Epidermal melanocyte (primary cell): ENCODE results near the gene MED27.

ENCODE experiments used
- DNase-seq: peaks from one replicate; pipeline ENCODE4 v3.0.0; 2011; ENCODE audit warnings: low spot score; ENCODE audit not compliant: insufficient read length

MED27 gene, protein sequence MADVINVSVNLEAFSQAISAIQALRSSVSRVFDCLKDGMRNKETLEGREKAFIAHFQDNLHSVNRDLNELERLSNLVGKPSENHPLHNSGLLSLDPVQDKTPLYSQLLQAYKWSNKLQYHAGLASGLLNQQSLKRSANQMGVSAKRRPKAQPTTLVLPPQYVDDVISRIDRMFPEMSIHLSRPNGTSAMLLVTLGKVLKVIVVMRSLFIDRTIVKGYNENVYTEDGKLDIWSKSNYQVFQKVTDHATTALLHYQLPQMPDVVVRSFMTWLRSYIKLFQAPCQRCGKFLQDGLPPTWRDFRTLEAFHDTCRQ

DNA sequence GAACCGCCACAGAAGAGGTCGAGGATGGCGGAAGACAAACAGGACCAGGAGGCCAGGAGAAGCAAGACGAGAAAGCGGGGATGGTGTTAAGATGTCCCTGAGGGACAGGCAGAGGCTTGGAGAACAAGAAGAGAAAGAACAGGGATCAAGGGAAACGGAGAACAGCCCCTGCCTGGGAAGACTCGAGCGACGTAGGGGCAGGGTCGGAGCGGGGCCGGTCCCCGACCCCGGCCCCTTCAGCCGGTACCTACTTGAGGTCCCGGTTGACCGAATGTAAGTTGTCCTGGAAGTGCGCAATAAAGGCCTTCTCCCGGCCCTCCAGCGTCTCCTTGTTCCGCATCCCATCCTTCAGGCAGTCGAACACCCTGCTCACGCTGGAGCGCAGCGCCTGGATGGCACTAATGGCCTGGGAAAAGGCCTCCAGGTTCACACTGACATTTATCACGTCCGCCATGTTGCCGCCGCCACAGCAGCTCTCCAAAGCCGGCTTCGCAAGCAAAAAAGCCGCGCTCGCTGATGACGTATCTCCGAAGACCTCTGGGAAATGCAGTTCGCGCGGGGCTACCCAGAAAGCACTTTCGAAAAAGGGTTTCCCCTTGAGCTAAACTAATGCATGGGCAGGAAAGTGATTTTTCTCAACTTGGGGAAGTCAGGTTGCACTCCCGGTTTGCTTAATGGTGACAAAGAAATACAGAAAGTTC is at the start of gene MED27:
MED27 (minus strand) TSS at position 477 of the 701 bp plus-strand sequence; CDS start at position 454, 23 bp downstream.
- DNase-seq, result peak; percentile 92

DNA sequence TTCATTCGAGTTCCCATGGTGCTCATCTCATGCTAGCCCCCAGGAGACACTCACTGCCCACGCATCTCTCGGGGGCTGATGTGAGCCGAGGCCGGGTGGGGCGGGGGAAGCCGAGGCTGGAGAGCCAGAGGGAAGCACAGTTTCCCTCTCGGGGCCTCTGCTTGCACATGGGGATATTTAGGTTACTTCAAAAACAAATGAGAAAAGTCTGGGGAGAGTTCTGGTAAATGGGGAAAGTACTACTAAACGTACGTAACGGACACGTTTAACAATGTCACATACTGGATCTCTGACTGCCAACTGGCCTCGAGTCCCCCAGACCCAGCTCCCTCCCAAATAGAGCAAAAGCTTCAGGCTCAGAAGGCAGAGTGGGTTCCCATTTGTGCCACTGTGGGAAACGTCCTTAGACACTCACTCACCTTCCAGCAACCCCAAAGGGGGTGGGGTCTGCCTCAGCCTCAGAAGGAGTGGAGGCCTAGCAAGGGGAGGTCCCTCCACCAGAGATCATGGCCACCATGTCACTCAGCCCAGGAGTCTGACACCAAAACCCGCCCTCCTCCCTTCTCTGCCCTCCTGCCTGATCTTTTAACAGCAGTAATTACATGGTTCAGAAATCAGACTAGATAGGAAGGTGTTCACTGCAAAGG is 48.3 kb upstream of the MED27 start:
- DNase-seq, result no peak

DNA sequence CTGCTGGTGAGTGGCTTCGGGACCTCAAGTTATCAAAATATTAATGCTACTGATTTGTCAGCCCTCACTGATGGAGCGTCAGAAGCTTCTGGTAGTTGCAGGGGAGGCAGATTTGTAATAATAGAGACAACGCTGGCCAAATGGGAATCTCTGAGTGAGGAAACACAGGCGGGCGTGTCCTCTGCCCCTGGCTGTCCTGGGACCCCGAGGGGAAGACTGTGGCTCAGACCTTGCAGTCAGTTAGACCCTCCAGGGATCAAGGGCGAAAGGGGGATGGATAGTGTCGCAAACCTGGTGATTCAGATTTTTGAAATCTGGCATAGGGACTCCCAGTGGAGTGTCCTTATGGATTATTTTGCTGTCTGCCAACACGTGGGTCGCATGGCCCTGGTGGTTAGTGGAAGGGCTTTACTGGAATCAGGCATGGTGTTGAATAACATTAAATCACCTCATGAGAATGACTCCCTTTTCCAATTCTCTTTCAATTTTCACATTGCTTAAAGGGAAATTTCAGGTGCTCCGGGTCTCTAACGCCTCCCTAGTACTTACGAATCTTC is 47.1 kb upstream of the MED27 start:
- DNase-seq, result no peak

DNA sequence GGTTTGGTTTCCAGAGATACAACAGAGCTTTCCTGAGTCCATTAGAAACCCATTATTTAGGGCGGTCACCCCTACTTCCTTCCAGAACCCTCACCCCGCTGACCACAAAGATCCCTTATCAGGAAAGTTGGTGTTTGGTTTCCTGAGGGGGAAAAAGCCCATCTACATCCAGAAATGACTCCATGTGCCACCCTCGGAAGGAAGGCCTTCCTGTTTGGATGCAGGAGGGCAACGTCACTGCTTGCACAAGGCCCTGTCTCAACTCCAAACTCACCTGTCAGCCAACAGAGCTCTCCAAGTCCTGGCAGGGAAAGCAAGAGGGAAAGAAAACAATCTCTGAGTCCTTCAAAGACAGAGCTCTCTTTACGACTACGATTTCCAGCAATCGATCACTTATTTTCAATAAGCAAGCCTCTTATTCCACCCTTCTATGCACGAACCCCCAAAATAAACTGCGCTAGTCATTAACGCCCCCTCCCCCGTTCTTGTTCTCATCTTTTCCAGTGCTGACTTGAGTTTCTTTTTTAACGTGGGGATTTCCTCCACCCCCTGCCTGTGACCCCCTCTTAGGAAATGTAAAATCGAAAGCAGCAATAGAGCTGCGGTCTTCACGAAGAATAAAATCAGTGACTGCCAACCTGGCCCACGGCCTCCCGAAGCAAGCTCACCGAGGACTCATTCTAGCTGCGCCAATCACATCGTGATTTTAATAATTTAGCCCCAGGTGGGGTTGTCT is 46.4 kb upstream of the MED27 start:
- DNase-seq, result no peak

DNA sequence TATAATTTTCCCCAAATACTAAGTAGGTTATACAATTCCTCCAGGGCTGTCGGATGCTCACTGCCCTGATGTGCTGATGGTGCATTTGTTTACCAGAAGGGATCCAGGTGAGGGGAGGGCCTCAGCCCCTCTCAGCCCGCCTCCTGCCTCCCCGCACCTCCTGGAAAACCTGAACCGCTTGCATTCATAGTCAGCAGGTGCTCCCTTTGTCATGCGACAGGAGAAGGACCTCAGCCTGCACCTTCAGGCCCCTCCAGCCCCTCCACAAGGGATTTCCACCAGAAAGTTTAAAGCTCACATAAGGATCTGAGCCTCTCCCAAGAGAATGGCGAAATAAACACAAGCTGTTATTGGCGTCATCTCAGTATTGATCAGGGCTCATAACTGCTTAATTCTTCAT is 45.7 kb upstream of the MED27 start:
- DNase-seq, result no peak

DNA sequence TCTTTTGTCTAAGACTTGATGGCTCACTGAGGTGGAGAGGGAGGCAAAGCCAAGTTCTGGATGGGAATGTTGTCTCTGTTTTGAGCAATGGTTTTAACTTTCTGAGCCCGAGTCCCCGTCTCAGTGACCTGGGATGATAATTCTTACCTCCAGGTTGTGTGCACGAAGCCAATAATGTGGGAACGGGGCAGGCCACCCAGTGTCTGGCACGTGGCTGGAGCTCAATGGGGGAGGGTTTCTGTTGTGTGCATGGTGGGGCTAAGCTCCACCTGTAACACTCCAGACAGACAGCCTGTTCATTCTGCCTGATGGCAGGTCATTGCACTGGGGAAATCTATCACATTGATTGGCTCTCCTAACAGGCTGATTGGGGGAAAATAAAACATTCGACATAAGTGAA is 45.1 kb upstream of the MED27 start:
- DNase-seq, result no peak

DNA sequence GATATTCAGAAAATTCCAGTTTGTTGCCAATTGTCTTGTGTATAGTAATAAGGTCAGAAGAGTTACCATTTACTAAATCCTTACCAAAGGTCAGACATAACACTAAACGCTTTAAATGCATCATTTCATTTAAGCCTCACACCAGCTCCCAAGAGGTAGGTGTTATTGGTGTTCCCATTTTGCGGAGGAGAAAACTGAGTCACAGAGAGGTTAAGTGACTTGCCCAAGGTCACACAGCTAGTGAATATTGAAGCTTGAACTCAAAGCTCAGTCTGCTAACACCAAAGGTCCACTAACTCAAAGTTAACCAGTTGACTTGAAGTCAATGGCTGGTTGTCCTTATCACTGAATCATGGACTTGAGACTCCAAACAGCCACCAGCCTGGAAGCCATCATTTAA is 41.4 kb upstream of the MED27 start:
- no peak for DNase-seq

DNA sequence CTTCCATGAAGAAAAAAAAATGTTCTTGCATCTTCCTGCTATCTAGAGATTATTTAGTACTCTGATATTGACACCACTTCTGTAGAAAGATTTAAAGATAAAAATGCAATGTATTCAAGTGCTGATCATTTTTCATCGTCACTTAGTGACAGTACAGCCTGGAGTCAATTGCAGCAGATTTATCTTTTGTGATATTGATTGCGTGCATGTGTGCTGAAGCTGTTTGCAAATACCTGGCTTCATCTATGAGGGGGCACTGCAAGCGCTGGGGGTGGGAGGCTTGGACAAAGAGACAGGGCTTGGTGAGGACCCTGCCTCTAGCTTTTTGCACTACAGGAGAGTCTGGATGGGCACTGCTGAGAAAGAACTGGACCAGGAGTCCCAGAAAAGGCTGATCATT is 38.0 kb upstream of the MED27 start:
- no peak for DNase-seq

DNA sequence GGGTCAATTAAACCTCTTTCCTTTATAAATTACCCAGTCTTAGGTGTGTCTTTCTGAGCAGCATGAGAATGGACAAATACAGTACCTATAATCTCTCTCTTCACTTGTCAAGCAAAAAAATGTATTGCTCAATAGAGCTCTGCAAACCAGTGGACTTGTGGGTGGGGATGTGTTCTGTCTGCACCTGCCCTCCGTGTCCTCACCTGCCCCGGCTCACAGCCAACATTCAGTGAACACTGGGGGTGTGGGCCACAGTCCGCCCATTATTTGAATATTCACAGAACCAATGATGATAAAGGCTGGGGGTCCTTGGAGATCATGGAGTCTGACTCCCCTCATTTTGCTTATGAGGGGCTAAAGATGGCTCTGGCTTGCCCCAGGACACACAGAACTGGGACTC is 36.9 kb upstream of the MED27 start:
- DNase-seq, result no peak

DNA sequence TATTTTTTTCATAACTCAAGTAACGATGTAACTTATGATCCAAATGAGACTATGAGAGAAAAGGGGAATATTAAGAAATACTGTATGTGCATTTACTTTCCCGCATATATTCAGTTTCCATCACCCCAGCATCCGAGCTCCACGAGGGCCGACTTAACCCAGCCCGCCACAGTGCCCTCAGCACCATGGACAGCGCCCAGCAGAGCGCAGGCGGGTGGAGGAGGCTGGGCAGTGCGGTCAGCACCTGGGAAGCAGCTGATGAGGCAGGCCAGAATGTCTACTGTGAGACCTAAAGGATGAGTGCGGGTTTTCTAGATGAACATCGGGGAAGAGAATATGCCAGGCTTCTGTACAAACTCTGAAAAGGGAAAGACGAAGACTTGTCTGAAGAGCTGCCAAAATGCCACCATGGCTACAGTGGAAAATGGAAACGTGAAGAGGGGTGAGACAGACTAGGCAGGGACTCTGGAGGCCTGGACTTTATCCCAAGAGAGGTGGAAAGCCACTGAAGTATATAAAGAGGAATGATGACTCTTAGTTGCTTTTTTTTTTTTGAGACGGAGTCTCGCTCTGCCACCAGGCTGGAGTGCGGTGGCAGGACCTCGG is 34.5 kb upstream of the MED27 start:
- DNase-seq, result peak; percentile 32

DNA sequence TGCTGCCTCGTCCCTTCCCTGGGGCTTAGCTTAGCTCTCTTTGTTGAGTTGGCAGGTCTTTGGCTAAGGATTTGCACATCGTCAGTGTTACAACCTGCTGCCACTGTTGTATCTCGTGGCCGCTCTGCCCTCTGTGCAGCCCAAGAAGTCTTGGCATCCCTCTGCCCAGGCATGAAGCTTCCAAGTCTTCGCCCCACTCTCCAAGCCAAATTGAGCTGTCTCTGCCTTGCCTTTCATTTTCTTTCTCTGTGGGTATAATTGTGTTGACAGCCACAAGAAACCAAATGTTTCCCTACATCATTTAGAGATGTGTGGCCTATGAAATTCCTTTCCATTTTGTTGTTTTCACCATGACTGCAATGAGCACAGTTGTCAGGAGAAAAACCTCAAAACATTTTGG is 29.6 kb upstream of the MED27 start:
- no peak for DNase-seq

DNA sequence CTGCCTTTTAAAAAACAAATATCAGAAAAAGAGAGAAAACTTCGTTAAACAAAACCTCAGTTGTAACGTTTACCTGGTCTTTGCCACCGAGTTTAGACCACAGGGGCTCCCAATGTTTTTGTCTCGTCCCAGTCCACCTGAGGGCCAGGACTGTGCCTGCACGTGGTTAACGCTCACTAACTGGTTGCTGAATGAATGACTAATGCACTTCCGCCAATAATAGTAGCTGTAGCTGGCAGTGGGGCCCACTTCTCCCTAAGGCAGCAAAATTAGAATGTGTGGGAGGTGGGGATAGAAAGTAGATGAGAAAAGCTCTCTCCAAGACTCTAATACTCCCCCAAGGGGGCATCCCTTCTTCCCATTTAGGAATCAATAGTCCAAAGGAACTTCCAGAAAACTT is 29.1 kb upstream of the MED27 start:
- no peak for DNase-seq

DNA sequence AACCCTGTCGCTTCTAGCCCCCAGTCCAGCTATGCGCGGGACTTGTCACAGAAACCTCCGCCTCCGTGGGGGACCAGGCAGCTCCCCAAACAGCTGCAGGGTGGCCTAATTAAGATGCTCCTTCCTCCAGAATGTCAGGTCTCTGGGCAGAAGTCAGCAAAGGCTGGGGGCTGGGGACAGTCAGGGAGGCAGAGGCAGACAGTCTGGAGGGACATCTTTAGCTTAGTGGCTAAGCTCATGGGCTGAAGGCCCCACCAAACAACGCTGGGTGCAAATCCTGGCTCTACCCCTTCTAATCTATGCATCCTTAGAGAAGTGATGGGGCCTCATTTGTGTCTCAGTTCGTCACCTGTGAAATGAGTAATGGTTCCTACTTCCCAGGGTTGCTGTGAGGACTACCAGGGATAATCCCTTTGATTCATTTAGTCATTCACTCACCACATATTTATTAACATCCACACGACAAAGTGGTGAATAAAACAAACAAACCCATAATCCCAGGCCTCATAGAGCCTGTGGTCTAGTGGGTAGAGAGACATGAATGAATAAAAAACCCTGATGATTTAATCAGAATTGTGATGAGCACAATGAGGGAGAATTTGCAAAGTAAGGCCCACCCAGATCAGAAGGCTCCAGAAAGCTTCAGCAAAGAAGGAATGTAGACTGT is 20.2 kb upstream of the MED27 start:
- no peak for DNase-seq

DNA sequence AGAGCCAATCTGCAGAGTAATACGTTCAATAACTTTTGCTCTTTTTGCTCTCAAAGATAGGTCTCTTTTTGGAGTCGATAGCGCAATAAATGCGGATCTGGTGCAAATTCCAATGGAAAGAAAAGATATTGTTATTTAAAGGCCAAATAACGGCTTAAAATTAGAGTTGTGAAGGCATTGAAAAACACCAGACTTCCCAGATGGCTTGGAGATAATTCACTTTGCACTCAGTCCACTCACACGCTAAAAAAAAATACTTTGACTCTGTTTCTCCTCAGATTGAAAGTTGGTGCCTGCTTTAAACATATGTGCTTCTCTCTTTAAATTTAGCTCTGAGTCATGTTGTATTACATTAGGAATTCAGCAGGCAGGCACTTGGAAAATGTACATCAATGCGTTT is 19.5 kb upstream of the MED27 start:
- no peak for DNase-seq

DNA sequence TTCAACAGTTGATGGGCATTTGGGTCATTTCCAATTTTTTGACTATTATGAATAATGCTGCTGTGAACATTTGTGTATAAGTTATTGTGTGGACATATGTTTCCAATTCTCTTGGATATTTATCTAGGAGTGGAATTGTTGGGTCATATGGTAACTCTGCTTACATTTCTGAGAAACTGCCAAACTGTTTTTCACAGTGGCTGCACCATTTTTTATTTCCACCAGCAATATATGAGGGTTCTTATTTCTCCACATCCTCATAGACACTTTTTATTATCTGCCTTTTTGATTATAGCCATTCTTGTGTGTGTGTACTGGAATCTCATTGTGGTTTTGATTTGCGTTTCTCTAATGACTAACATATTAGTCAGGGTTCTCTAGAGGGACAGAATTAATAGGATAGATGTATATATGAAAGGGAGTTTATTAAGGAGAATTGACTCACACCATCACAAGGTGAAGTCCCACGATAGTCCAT is 14.7 kb upstream of the MED27 start:
- no peak for DNase-seq

DNA sequence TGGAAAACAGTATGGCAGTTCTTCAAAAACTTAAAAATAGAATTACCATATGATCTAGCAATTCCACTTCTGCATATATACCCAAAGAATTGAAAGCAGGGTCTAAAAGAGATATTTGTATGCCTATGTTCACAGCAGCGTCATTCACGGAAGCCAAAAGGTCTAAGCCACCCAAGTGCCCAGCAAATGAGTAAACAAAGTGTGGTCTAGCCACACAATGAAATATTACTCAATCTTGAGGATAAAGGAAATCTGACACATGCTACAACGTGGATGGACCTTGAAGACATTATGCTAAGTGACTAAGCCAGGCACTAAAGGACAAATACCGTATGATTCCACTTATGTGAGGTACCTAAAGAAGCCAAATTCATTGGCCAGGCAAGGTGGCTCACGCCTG is 11.1 kb upstream of the MED27 start:
- DNase-seq, result no peak

DNA sequence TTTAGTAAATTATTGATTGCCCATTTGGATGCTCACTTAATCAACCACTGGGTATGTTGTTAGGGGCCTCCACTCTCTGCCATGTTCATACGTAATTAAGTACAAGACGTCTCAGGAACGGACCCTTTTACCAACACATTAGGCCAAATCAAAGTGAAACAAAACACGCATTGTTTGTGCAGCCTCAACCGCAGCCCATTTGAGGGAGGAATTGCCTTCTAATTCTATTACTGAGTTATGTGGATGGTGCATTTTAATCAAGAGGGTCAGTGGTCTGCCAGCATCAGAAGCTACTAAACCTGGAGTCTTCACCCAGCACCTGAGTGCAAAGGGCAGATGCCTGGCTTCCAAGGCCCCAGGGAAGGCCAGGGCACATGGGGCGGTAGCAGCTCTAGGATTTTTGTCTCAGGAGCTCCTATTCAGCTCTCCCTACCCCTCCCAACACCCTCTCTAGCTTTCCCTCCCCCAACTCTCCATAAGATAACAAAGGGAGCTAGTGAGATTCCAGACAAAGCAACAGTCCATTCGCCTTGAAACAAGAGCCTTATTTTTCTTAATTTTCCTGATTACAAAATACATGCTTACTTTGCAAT is 7.9 kb upstream of the MED27 start:
- DNase-seq, result no peak

DNA sequence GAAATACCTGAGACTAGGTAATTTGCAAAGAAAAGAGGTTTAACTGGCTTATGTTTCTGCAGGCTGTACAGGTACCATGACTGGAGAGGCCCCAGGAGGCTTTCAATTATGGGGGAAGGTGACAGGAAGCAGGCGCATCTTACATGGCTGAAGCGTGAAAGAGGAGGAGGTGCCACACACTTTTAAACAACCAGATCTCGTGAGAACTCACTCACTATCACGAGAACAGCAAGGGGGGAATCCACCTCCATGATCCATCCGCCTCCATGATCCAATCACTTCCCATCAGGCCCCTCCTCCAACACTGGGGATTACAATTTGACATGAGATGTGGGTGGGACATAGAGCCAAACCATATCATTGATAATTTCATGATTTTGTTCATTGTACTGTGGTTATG is 2.5 kb upstream of the MED27 start:
- no peak for DNase-seq

DNA sequence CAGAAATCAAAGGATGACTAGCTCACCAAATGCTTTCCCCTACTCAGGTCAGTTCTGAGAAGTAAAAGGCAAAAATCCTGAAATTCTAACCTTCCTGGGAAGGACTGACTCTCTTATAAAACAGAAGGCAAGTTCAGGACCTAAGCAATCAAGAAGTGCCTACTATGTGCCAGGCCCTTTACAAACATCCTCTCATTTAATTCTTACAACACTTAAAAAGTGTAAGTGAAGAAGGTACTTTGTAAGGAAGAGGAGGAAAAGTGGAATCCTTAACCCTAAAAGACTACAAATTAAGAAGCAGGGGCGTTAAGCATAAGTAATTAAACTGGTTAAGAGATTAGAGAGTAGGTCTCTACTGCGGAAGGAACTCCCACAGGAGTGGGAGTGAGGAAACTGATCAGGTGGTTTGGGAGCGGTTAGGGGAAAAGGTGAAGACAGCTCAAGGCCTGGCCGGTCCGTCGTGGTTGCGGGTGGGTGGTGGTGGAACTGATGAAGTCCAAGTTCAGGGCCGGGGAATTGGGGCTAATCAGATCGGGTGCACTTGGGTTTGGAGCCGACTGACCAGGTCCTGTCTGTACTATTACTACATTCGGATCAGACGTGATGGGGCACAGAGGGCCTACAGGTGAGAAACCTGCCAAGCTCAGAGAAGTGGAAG is 839 bp downstream of the MED27 start:
- no peak for DNase-seq
